Stimulated activated CD4-positive, alpha-beta T cell treated with anti-CD3 and anti-CD28 coated beads, Interleukin-15, amount 100 ng/mL, for 48 hours (primary cell): ENCODE results near the gene PRRX1.

Experiments used
- DNase-seq, 2 donors: peaks; one replicate each; pipeline ENCODE4 v3.0.0-alpha.2; 2020; ENCODE audit warnings: low read depth in 2 of 2

PRRX1 gene

GRCh38 chr1:170664828-170665612, 1.1 kb downstream of the PRRX1 start:
- DNase-seq, result no peak

DNA sequence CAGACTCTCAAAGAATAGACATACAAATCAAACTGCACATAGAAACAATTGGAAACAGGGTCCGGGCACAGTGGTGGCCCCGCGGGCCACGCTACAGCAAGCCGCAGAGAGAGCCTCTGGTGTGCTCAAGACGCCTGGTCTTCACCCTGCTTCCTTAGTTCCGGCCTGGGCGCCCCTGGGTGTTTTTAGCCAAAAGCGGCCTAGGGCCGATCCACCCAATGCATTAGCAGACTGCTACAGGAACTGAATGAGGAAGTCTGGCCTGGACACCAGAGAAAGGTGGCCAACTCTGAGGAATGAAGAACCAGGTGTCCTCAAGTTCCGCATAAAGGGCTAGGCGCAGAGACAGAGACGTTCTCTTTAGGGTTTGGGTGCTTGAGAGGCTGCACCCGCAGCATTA, 1.7 kb downstream of the PRRX1 start:
- DNase-seq, result no peak

- DNase-seq, result no peak
These were observed 2.8 kb downstream of the PRRX1 start for GRCh38 chr1:170666541-170667254.

DNA sequence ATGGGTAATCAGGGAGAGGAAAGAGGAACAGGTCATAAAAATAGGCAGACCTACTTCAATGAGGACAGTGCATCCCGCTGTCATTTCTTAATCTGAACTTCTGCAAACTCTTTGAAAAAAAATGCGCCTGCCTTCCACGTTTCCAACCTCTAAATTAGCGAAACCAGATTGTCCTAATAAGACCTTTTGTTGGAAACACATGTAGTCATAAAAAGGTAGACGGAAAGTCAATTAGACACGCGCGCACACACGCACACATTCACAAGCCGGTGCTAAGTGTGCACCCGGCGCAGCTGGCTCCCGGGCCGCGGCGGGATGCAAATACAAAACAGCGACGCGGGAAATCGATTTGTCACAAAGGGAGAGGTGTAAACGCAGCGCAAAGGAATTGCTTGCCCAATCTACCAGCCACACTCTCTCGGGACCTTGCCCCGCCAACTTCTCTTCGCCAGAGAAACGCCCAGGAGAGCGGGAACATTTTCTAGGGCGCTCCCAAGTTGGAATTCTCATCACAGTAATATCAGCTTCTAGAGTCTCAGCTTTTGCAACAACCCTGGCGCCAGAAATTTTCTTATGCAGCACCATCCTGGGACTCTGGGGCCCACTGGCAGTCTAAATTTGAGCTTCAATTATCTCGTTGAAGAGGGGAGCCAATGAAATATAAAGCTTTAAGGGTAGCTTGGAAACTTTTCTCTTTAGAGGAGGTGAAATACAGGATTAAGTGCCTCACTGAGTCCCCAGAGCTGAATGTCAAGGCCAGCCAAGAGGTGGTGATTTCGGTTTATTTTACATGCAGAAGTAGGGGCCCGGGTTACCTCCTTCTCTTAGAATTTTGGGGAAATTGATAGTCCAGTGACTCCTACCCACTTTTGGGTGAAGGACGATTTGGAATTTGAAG, 4.5 kb downstream of the PRRX1 start:
- DNase-seq, result no peak

DNA sequence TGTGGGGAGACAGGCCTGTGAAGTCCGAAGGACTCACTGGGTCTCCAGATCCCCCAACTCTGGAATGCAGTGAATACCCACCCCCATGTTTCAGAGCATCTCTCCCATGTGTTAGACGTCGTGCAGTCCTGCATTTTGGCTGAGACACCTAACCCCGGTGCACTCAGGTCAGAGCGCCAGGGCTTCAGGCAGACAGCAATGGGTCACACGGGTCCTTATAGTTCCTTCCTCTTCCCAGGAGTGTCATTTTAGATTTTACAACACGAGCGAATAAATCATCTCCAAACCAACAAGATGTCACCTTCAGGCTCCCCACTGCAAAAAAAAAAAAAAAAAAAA, 5.1 kb downstream of the PRRX1 start:
- DNase-seq, result no peak

- no peak for DNase-seq
These were observed 5.9 kb downstream of the PRRX1 start for GRCh38 chr1:170669586-170670530.

- DNase-seq, result peak in 1 of 2 donors; percentile 42
These were observed 7.1 kb downstream of the PRRX1 start for GRCh38 chr1:170670802-170671628.

GRCh38 chr1:170671629-170671963, 7.7 kb downstream of the PRRX1 start:
- no peak for DNase-seq

- no peak for DNase-seq
These were observed 8.4 kb downstream of the PRRX1 start for GRCh38 chr1:170672316-170672715.

DNA sequence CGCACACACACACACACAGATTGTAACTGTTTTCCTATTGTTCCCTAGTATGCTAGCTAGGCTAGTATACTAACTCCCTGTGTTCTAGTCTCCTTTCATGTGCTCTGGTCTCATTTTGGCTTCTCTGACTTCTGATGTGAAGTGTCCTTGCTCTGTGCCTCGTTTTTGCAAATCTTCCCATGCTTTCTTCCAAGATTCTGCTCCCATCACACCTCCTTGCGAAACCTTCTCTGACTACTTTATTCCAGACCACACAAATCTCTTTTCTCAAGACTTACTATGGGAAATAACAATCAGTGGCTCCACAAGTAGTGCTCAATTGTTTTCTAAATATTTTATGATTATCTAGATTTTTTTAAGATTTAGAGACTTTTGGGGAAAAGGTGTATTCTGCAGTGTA, 10.3 kb downstream of the PRRX1 start:
- no peak for DNase-seq

- no peak for DNase-seq
These were observed 11.1 kb downstream of the PRRX1 start for GRCh38 chr1:170674986-170675385.

- no peak for DNase-seq
These were observed 11.9 kb downstream of the PRRX1 start for GRCh38 chr1:170675865-170676264.

DNA sequence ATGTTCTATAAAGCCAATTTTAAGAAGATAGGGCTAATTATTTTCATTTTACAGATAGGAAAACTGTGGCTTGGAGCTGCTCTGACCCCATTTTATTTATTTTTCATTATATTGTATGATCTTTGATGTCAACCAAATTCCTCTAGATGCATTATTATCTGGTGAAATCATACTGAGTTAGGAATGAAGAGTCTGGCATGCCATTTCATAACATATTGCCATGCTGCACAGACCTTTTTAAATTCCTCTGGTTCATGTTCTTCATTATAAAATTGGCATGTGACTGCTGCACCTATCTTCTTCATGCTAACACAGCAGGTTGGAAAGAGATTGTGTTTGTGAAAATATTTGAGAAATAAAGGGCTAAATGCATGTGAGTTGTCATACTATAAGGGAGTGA, 12.7 kb downstream of the PRRX1 start:
- DNase-seq, result no peak

- DNase-seq, result no peak
These were observed 14.2 kb downstream of the PRRX1 start for GRCh38 chr1:170678027-170678600.

- DNase-seq, result no peak
These were observed 16.5 kb downstream of the PRRX1 start for GRCh38 chr1:170680428-170680827.

- no peak for DNase-seq
These were observed 18.2 kb downstream of the PRRX1 start for GRCh38 chr1:170682169-170682568.

DNA sequence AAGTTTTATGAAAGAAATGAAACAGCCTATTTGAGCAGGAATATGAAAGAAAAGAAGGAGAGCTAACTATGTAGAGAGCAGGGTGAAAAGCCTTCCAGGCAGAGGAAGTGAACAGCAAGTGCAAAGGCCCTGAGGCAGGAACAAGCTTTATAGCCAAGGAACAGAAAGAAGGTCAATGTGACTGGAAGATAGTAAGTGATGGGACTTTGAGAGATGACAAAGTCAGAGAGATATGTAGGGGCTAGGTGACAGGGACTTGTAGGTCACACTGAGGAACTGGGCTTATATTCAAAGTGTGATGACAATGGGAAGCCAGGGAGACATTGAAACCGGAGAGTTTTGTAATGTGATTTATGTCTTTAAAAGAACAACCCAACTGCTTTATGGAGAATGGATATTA, 18.9 kb downstream of the PRRX1 start:
- DNase-seq, result no peak

GRCh38 chr1:170685166-170685565, 21.2 kb downstream of the PRRX1 start:
- no peak for DNase-seq

DNA sequence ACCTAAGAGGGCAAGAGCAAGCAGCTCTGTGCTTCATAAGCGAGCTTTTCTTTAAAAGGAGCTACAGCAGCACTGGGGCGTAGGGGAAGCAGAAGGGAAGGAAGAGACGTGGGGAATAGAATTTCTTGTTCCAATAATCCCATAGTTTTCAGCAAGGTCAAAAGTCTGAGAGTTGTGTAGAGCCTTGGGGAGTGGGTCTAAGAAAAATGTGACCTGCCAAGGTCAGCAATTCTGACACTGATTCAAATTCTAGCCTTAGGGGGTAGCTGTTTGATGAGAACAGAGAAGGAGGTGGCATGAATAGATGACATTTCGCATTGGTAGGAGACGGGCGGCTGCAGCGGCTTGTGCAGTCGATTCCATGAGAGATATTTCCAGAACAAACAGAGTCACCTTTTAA, 22.4 kb downstream of the PRRX1 start:
- no peak for DNase-seq

DNA sequence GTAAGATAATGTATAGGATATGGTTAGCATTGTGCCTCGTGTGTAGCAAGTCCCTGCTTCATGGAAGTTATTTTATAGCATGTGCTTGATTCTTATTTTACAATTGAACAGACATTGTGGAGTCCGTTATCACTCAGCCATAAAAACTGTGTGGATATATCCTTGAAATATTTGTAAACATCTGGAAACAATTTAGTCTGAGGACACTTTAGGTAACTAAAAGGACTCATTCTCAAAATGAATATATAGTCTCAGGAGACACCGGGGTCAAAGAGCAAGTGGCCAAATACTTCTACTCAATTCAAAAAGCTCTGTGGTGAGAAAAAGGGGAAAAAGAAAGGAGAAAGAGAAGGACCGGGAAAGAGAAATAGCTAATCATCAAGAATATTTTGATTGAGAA, 23.7 kb downstream of the PRRX1 start:
- no peak for DNase-seq
